Vagina (tissue), 2 donors: ENCODE measurements around the gene GTF3C5.

Experiments used
- CTCF ChIP-seq, 3 experiments: fragments of 450-650 bp in 2 of 3; fragments of 200-600 bp in 1 of 3; sonication (generic) in 1 of 3; IDR thresholded peaks; one replicate each; pipeline ENCODE4 v1.5.1; 2017 to 2019; ENCODE audit warnings: antibody characterized with exemption in 3 of 3, mild to moderate bottlenecking in 2 of 3, moderate library complexity in 2 of 3
- POLR2A ChIP-seq, 2 donors: fragments of 450-650 bp; IDR thresholded peaks; one replicate each; pipeline ENCODE4 v1.6.1; 2017; ENCODE audit warnings: antibody characterized with exemption in 2 of 2, mild to moderate bottlenecking in 2 of 2, moderate library complexity in 2 of 2
- POLR2AphosphoS5 ChIP-seq, 2 donors: sonication (generic); formaldehyde crosslinking; IDR thresholded peaks; one replicate each; pipeline ENCODE4 v1.9.0; 2017; ENCODE audit warnings: antibody characterized with exemption in 2 of 2, mild to moderate bottlenecking in 2 of 2, low read depth in 1 of 2; ENCODE audit not compliant: insufficient read depth in 1 of 2

GRCh38 chr9:133107245-133107722 is 76.5 kb downstream of the GTF3C5 start:
- TF ChIP-seq POLR2A (IDR thresholded peaks at IDR 0.05) (no peak), CTCF (IDR thresholded peaks at IDR 0.05) (no peak), POLR2AphosphoS5 (IDR thresholded peaks at IDR 0.05; ENCODE audit: insufficient read depth in 1 of 2, low read depth in 1 of 2) (no peak)
